HG03139 (cell line): ENCODE data around the gene PRKCB.

Source experiments
- ATAC-seq: cut with Tn5 transposase; IDR thresholded peaks from one replicate; pipeline ENCODE4 v1.9.1; 2021; ENCODE audit not compliant: unreplicated experiment

Gene PRKCB

GRCh38 chr16:23836078-23836403 is 258 bp downstream of the PRKCB start:
- ATAC-seq, result no peak

GRCh38 chr16:23836404-23837311 is 875 bp downstream of the PRKCB start:
- ATAC-seq, result no peak

GRCh38 chr16:23837553-23838308 is 1.9 kb downstream of the PRKCB start:
- no peak for ATAC-seq

- ATAC-seq, result no peak
These were observed 2.8 kb downstream of the PRKCB start for GRCh38 chr16:23838485-23839142.

- ATAC-seq, result no peak
These were observed 4.5 kb downstream of the PRKCB start for GRCh38 chr16:23840310-23840709.

GRCh38 chr16:23842137-23842600 is 6.4 kb downstream of the PRKCB start:
- ATAC-seq, result no peak

- no peak for ATAC-seq
These were observed 7.4 kb downstream of the PRKCB start for GRCh38 chr16:23843143-23843542.

GRCh38 chr16:23847251-23847650 is 11.5 kb downstream of the PRKCB start:
- no peak for ATAC-seq

- no peak for ATAC-seq
These were observed 12.2 kb downstream of the PRKCB start for GRCh38 chr16:23847948-23848347.

- no peak for ATAC-seq
These were observed 13.2 kb downstream of the PRKCB start for GRCh38 chr16:23848958-23849357.

- ATAC-seq, result no peak
These were observed 17.2 kb downstream of the PRKCB start for GRCh38 chr16:23852794-23853562.

GRCh38 chr16:23855010-23855409 is 19.2 kb downstream of the PRKCB start:
- no peak for ATAC-seq

GRCh38 chr16:23856251-23856709 is 20.5 kb downstream of the PRKCB start:
- ATAC-seq, result no peak

- no peak for ATAC-seq
These were observed 21.6 kb downstream of the PRKCB start for GRCh38 chr16:23857256-23857880.

GRCh38 chr16:23857881-23858269 is 22.1 kb downstream of the PRKCB start:
- ATAC-seq, result no peak

- no peak for ATAC-seq
These were observed 22.8 kb downstream of the PRKCB start for GRCh38 chr16:23858542-23858941.

- no peak for ATAC-seq
These were observed 24.0 kb downstream of the PRKCB start for GRCh38 chr16:23859713-23860269.

- ATAC-seq, result no peak
These were observed 26.1 kb downstream of the PRKCB start for GRCh38 chr16:23861874-23862273.

- ATAC-seq, result no peak
These were observed 26.8 kb downstream of the PRKCB start for GRCh38 chr16:23862556-23862955.
